Posterior vena cava (tissue), 2 donors: ENCODE results near the gene DEFB110. TPM values are rescaled to one million over a fixed set of nuclear protein-coding genes. Genes with fewer than 3 reads are reported as not detected.
A peak's percentile ranks its signal among the peaks of the same experiment; 100 is the strongest.

Experiments
- DNase-seq: peaks from one replicate; pipeline ENCODE4 v3.0.0-alpha.2; 2020; ENCODE audit warnings: low spot score
- intact Hi-C, 2 donors: fragments of 100-400 bp; cut with DNase I; formaldehyde crosslinking; loops; one replicate each; pipeline versions ENCODE4 v1.14.1 to v1.14.2; 2022 to 2023
- long read RNA-seq, 2 donors: library from polyadenylated mRNA; unstranded; transcript quantifications; one replicate each; pipeline ENCODE4 v2.0.0, GENCODE V29; 2020 to 2021
- total RNA-seq, 2 donors: library from RNA; stranded (reverse); fragmentation: NEBNext Ultra II Directional; extraction: Animal tissue kit (Norgen Biotek cat#: 25700); gene quantifications; one replicate each; pipeline ENCODE4 v1.2.1, GENCODE V29; 2021
- donor health status: DM: yes; HTN: yes; CAD: no.
- donor health status: DM: yes; HTN: yes; CAD: no.

DEFB110 gene
- not detected for total RNA-seq
- long read RNA-seq, donor 1, result 0 reads
- long read RNA-seq, donor 2, result 0 reads

DNA sequence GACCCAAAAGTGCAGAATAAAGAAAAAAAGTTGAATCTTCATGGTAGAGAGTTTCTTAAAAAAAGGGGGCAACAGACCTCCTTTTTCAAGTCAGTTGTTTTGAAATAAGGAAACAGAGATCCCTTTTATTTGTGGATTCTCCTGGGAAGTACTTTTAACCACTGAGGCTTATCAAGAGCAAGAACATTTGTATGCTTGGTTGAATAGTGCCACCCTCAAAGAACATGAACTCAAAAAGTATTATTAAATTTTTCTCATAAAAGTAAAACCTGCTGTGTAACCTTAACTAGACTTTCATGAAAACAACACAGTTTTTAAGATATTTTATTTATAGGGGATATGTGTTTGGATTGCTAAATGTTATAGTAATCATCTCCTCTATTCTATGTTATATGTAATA, at the start of gene DEFB110:
DEFB110 (minus strand) TSS at position 101 of the 400 bp plus-strand sequence; CDS start at position 42, 59 bp downstream.
- DNase-seq, result no peak
- intact Hi-C loops, result no loop called here

DNA sequence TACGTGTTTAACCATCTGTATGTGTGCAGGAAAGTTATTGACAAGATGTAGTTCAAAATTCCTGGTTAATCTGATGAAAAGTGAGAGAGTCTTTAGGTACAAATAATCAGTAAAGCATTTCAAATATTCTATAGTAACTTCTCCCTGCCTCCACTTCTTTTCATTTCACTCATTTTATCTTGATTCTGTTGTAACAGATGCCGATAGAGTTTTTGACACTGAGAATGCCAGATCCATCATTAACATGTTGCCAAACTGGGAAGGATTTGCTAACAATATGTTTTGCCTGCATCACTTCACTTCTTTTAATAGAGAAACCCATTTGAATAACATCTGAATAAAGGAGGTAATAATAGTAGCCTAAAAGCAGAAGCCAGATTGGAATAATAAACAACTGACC, 48.3 kb upstream of the DEFB110 start:
- no peak for DNase-seq
- intact Hi-C loops, result no loop called here

DNA sequence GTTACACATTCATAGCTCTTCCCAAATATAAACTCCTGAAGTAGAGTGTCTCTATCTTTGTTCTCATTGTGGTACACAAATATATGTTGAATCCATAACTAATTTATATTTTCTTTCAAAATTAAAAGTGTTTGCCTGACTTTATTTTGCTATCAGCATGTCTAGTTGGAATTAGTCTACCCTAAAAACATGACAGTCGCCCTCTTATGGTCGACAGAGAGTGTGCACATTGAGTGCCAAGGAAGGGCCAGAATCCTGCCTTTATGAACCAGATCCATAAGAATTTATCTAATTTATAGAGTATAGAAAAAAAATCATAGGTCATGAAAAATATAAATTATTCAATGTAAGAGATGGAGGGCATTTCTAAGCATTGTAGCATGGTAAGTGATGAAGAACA, 40.3 kb upstream of the DEFB110 start:
- intact Hi-C loops, result no loop called here
- no peak for DNase-seq

DNA sequence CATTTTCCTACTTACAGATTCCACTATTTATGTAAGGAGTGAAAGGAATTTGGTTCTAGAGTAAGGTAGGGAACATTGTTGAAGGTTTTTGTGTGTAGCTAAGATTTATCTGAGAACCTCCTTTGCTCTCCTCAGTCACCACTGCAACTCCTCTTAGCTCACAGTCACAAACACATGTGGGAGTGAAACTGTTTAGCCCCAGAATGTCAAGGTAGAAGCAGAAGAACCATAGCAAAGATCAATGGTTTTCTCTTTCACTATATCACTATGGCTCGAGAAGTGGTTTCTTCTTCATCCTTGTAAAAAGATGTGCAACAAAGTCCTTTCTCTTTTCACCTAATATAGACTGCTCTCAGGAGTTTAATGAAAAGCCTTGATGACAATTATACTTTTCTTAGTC, 34.4 kb upstream of the DEFB110 start:
- intact Hi-C loops, result no loop called here

DNA sequence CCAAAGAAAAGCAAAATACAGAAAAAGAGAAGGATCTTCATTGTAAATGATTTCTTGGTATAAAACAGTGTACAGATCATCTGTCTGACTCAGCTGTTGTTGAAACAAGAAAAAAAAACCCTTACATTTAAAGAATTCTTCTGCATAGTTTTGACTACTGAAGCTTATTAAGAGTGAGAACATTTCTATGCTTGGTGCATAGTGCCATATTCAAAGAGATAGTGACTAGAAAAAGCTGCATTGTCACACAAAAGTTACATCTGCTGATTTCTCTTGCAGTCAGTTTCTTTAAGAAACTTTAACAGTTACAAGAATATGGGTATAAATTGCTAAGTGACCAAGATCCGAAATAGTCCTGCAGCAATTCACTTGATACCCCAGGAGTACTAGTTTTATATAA, 28.0 kb upstream of the DEFB110 start, which contains the start of gene DEFB112:
DEFB112 (minus strand) TSS at position 101 of the 400 bp plus-strand sequence; CDS start at position 41, 60 bp downstream.
- DNase-seq, result no peak
- intact Hi-C loops, result no loop called here

More for the DNA sequence above, 34.4 kb upstream of the DEFB110 start:
- DNase-seq, result no peak

DNA sequence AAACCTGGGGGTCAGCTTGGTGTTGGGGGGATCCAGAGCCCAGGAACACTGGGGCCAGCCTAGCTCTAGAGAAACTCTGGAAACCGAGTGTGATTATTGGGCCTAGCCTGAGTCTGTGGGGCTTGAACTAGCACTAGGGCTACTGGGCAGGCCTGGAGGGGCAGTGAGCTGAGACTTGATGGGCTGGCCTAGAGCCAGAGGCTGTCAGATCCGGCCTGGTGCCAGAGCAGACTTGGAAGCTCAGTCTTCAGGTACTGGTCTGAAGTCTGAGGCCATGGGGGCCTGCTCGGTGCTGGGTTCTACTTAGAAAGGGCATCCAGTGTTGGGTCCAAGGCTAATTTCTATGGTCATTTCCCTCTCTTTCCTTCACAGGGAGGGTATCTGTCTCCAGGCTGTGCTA, 25.2 kb upstream of the DEFB110 start:
- peak; percentile 53 for DNase-seq
- intact Hi-C loops, result no loop called here

DNA sequence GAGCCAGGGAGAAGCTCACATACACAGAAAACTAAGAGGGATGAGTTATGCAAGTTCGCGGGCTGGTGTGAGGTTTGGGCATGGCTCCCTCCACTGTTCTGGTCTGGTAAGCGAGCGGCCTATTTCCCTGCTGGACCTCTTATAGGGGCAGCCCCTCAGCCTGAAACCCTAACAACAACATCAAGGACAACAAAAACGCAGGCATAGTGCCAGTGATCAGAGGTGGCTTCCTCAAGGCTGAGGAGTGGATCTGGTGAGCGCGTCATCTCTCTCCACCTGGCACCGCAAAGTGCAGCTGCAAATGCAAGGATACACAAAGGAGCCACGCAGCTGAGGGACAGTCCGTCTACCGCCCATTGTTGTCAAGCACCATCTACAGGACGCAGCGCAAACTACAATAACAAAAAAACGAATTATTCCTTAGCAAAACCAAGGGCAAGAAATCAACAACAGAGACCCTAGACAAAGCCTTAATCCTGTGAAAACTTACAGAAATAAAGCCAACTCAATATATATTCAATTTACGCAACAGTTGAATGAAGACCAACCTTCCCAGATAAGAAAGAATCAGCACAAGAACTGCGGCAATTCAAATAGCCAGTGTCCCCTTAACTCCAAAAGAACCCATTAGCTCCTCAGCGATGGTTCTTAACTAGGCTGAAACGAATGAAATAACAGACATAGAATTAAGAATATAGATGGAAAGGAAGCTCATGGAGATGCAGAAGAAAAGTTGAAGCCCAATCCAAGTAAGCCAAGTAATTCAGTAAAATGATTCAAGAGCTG, 9.2 kb upstream of the DEFB110 start:
- intact Hi-C loops, result no loop called here
- peak; percentile 69 for DNase-seq

DNA sequence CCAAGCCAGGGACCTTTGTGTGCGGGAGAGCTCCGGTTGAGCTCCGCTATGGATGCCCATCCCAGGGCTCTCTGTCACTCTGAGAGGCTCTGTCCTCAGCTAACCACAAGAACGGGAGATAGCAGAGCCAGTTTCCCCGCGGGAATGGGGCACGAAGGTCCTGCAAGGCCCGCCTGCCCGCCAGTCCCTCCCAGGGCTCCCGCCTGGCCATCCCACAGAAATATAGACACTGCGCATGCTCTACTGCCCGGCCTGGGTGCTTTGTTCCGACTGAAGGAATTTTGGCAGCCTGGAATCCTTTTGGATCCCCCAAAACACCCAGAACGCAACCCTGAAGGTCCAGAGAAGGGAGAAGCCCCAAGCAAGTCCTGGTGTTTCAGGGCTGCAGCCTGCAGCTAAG, 8.6 kb upstream of the DEFB110 start:
- intact Hi-C loops, result no loop called here
- peak; percentile 45 for DNase-seq

DNA sequence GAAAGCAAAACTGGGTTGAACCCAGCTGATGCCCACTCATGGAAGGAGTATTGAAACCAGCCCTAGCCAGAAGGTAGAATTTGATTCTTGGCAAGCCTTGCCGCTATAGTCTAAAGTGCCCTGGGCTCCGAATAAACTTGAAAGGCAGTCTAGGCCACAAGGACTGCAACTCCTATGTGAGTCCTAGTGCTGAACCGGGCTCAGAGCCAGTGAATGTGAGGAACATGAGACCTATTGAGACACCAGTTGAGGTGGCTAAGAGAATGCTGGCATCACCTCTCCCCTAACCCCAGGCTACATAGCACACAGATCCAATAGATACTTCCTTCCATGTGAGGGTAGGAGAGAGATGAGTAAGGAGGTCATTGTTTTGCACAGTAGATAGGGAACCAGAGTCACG, 3.5 kb upstream of the DEFB110 start:
- no peak for DNase-seq
- intact Hi-C loops, result no loop called here

DNA sequence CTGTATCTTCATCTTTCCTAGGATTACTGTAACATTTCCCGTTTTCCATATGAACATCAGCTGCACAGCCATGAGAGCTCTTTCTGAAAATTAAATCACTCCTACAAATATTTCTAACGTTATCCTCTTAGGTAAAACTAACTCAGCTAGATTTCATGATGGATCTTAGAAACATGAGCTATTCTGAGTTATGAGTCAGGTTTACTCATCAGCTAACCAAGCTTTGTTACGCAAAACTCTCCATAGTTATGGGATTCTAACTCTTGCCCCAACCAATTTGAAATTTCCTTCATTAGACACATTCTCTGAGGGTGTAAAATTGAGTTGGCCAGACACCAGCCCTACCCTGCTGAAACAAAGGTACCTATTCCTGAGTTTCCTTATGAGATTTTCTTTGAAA, 14.0 kb downstream of the DEFB110 start:
- no peak for DNase-seq
- intact Hi-C loops, result no loop called here

DNA sequence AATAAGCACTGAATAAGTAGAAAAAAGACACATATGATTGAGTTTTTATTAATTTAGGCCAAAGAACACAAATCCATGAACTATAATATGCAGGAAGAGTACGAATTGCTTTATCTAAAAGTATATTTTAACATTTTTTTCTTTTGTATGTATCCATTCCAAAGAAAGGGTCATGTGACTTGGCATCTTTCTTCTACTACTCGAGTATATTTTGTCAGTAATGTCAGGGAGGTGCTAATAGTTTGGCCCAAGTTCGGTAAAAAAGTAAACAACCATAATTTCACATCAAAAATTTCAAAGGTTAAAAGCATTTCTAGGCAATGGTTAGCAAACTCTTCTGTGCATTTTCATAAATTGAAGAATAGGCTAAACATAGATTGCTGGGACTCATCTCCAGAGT, 18.7 kb downstream of the DEFB110 start:
- intact Hi-C loops, result no loop called here
- DNase-seq, result no peak

DNA sequence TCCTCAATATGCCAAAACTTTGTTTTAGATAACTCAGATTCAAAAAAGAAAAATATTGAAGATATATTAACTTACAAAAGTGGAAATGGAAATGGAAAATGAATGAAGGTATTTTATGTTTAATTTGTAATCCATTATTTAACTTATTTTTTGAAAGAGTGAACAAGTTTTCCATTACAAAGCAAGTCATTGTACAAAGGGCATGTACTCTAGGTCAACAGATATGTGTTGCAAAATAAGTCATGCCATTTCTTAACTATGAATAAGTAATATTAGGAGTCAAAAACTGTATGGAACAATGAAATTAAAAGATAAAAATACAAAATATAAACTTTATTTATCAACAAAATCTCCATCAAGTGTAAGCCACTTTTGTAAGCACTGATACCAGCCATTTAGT, 26.5 kb downstream of the DEFB110 start:
- no peak for DNase-seq
- intact Hi-C loops, result no loop called here

DNA sequence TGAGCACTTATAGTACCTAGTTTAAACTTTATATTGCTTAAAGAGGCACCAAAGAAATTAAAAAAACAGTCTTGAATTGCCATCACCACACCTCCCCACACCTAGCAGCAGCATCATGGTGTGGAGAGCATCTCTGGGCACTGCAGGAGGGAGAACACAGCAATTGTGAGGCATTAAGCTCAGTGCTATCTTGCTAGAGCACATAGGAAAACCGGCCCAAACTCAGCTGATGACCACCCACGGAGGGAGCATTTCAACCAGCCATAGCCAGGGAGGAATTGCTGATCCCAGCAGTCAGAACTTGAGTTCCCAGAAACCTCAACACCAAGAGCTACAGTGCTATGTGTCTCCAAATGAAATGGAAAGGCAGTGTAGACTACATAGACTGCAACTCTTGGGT, 32.9 kb downstream of the DEFB110 start:
- no peak for DNase-seq
- intact Hi-C loops, result no loop called here

DNA sequence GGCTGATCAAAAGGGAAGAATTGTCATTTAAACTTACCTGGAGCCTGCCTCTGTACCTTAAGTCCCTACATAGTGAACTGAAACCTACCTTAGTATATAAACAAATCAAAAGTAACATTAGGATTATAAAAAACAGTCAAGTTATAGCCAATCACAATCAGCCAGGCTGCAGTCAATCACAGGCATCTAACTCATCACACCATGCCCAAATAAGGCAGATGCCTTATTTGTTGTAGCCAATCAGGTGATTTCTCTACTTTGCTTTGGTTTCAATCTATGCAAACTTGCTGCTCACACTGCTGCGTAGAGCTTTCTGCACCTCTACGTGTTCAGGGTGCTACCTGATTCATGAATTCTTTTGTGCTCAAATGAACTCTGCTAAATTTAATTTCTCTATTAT, 34.0 kb downstream of the DEFB110 start:
- no peak for DNase-seq
- intact Hi-C loops, result no loop called here

DNA sequence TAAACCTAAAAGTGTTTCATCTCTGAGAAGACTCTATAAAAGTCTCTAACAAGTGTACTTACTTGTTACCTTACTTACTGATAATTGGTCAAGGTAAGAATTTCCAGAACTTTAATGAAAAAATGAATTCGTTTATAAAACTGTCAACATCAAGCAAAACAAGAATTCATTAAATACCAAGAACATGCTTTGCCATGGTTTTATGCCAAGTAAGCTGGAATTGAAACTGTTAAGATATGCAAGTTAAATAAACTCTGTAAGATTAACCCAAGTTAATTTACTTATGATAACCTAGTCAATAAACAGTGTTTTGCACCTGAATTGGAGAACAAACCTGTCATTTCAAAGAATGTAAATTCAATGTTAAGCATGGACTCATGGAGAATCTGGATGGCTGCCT, 35.2 kb downstream of the DEFB110 start:
- intact Hi-C loops, result no loop called here
- no peak for DNase-seq

DNA sequence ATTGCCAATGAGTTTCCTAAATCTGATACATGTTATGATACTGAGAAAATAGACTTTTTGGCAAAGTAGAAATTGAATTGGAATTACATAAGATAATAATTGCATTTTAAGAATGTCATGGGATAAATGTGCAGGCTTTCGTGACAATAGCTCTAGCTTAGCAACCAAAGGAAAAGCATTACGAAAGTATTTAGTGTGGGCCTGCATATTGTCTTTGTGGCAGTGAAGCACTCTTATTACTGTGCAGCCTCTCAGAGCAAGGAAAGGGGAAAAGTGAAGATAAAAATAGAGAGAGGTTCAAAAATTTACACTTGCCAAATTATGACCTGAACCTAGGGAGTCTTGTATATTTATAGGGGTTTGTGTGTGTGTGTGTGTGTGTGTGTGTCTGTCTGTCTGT, 39.7 kb downstream of the DEFB110 start:
- intact Hi-C loops, result no loop called here

DNA sequence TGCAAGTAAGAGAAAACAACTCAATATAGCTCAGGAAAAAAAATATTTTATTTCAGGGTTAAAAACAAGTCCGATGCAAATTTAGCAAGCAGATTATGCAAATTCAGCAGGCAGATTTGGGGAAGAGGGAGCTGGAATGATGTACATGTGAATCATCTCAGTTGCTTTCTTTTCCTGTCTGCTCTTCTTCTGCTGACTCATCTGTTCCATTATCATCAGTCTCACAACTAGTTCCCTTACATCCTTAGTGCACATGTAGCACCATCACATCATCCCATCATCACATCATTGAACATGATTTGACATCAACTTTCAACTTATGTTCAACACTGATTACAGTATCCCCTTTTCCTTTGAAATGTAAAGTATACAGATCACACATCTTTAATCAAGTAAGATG, 40.9 kb downstream of the DEFB110 start:
- intact Hi-C loops, result no loop called here
- no peak for DNase-seq

More for the DNA sequence above, 39.7 kb downstream of the DEFB110 start:
- no peak for DNase-seq

DNA sequence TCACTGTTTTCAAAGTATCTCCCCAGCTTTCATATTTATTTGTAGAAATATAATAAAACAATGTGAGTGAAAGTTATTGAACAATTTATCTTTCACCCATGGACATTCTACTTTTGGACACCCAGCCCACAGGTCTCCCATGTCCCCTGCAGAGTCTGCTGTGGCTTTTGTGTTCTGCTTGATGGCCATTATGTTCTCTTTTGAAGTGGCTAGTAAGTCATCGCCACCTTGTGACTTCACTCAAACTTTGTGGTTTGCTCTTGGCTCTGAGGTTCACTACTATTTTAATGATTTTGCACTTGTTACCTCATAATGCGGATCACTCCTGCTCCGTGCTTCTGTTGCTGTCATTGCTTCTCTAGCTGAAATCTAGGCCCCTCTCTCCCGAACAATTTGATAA, 42.2 kb downstream of the DEFB110 start:
- intact Hi-C loops, result no loop called here
- no peak for DNase-seq

DNA sequence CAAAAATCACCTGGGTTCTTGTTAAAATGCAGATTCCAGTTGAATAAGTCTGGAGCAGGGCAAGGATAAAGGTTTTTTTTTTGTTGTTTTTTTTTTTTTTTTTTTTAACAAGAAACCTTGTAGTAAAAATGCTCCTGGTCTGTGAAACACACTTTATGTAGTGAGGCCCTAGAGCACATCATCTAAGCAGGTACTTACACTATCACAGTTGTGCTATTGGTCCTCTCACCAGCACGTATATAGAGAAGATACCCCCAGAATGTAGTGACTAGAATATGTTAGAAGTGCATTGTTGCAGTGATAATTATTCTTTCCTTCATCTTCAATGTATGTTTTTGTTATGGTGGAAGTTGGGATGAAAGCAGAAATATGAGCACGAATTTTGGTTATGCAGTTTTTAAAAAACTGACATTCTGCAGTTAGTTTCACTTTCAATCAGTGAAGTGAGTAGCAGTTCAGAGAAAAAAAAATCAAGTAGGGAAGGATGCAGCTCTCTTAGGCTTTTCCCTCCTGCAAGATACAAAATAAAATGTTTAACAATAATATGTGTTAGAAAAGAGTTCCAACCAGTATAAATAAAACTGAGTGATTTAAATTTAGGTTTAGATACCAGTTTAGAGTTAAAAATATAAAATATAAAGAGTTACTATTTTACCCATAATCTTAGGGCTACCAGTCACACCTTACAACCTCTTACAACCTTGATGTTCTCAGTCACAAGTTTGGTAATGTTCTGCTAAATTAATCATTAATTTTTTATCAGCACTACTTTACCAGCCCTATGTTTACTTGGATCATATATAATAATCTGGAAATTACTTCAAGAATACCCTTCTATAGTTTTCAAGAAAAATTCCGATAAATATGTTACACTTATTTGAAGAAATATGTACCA, 43.2 kb downstream of the DEFB110 start:
- no peak for DNase-seq
- intact Hi-C loops, result no loop called here

DNA sequence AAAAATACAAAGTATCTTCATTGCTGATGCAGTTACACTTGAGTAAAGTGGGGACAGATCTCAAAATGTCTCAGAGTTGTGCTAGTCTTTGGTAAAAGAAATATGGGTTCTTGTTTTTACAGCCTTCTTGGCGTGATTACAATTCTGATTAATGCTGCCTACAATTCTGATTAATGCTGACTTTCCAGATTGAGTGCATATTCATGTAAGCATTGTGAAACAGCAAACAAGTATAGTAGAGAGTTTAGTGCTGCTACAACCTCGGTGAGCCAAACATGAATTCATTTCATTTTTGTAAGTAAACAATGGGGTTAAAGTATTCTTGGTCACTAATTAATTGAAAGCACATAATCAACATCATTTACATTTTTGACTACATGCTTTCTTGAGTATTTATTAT, 52.2 kb downstream of the DEFB110 start, which contains the start of gene DEFB113:
DEFB113 (minus strand) TSS at position 21 of the 400 bp plus-strand sequence; CDS start at position 21, 0 bp downstream.
- intact Hi-C loops, result loop anchor here in 1 of 2 donors (2.0 kb wide), 1 partner anchor 15 kb away; no protein-coding TSS in a partner anchor
- DNase-seq, result no peak
